Body of pancreas (tissue), 4 donors: ENCODE data around the gene DPP8.

Experiments
- POLR2A ChIP-seq, 3 donors: fragments of 450-650 bp; IDR thresholded peaks; one replicate each; pipeline ENCODE4 v1.6.1; 2016; ENCODE audit warnings: antibody characterized with exemption in 3 of 3, mild to moderate bottlenecking in 2 of 3
- TF ChIP-seq, protein P1 (sequence below), 7 experiments: fragments of 450-650 bp in 4 of 7; fragments of 200-600 bp in 3 of 7; sonication (generic) in 3 of 7; IDR thresholded peaks; one replicate each; pipeline ENCODE4 v1.5.1; 2016 to 2019; ENCODE audit warnings: antibody characterized with exemption in 7 of 7

DNA sequence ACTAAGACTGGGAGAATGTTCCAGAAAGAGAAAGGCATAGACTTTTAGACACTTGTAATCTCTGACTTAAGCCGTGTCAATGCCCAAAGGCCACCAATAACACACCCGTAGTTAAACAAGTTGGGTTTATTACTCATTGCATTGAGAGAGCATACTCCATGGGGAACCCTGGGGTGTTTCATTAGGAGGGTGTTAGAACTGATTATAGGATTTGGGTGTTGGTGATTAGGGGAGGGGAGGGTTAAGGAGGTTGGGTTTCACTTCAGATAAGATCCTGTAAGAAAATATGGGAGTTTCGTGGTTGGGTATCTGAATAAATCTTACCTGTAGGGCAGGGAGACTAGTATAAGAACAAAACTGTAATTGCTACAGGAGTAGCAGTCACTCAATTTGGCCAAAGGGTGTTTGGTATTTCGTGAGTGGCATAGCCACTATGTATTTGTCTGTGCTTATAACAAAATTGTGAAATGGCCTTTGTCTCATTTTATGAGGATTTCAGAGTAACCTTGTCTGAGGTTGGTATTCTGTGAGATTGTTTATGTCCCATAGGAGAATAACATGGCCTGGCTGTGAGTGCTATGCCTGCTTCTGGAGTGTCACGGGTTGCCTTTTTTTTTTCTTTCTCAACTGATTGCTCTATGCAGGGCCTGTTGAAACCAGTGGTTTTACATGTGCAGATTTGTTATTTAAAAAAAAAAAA is 15.7 kb upstream of the DPP8 start:
- TF ChIP-seq, protein P1, sequence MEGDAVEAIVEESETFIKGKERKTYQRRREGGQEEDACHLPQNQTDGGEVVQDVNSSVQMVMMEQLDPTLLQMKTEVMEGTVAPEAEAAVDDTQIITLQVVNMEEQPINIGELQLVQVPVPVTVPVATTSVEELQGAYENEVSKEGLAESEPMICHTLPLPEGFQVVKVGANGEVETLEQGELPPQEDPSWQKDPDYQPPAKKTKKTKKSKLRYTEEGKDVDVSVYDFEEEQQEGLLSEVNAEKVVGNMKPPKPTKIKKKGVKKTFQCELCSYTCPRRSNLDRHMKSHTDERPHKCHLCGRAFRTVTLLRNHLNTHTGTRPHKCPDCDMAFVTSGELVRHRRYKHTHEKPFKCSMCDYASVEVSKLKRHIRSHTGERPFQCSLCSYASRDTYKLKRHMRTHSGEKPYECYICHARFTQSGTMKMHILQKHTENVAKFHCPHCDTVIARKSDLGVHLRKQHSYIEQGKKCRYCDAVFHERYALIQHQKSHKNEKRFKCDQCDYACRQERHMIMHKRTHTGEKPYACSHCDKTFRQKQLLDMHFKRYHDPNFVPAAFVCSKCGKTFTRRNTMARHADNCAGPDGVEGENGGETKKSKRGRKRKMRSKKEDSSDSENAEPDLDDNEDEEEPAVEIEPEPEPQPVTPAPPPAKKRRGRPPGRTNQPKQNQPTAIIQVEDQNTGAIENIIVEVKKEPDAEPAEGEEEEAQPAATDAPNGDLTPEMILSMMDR (IDR thresholded peaks at IDR 0.05) = no peak
- TF ChIP-seq POLR2A (IDR thresholded peaks at IDR 0.05) = no peak
